RWPE1 (cell line): ENCODE data around the gene C1QTNF12.
A peak's percentile ranks its signal among the peaks of the same experiment; 100 is the strongest.

Experiments
- CTCF ChIA-PET: fragments of 350-600 bp; sonication (Branson Sonifier 250); formaldehyde crosslinking; extraction: SDS; loops from one replicate; lab custom pipeline; 2021; lab: Yijun Ruan, JAX
- POLR2A ChIA-PET: fragments of 400-600 bp; formaldehyde crosslinking; extraction: SDS; loops from one replicate; lab custom pipeline; 2020; ENCODE audit warnings: antibody characterized with exemption; ENCODE audit not compliant: low non-redundant PET; lab: Yijun Ruan, JAX
- DNase-seq: peaks from one replicate; pipeline ENCODE4 v3.0.0; 2012; ENCODE audit warnings: low spot score
- H3K27ac ChIP-seq: fragments of 450-650 bp; 2 replicates; pipeline ENCODE4 v1.5.1; 2017
- TF ChIP-seq, protein P1 (sequence below): fragments of 450-650 bp; conservative IDR thresholded peaks from 2 replicates; pipeline ENCODE4 v1.5.1; 2017; ENCODE audit warnings: low read depth, mild to moderate bottlenecking

The C1QTNF12 gene

DNA sequence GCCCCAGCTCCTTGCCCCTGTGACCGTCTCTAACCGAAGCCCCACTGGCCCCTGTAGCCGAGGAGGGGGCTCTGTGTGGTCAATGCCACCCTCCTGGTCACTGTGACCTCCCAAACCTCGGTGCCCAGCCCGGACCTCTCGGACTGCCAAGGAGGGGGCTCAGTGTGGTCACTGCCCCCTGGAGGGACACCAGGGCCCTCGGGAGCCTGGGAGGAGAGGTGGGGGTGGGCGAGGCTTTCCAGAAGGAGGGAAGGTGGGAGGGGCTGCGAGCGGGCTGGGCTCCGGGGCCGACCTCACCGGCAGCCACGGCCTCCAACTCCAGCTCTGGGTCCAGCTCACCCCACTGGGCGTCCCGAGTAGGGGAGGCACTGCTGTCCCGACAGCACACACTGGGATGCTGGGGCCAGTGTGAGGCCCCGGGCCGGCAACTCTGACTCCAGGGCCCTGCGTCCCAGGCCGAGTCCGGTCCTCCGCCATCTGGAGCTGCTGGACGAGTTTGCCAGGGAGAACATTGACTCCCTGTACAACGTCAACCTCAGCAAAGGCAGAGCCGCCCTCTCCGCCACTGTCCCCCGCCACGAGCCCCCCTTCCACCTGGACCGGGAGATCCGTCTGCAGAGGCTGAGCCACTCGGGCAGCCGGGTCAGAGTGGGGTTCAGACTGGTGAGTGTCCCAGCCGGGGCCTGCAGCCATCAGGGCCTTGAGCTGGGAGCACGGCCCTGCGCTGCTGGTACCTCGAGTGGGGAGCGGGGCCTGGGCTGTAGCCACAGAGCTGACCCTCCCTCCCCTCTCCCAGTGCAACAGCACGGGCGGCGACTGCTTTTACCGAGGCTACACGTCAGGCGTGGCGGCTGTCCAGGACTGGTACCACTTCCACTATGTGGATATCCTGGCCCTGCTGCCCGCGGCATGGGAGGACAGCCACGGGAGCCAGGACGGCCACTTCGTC, 40.1 kb upstream of the C1QTNF12 start:
- ChIA-PET POLR2A (no interaction called here), CTCF (no interaction called here)
- TF ChIP-seq, protein P1, sequence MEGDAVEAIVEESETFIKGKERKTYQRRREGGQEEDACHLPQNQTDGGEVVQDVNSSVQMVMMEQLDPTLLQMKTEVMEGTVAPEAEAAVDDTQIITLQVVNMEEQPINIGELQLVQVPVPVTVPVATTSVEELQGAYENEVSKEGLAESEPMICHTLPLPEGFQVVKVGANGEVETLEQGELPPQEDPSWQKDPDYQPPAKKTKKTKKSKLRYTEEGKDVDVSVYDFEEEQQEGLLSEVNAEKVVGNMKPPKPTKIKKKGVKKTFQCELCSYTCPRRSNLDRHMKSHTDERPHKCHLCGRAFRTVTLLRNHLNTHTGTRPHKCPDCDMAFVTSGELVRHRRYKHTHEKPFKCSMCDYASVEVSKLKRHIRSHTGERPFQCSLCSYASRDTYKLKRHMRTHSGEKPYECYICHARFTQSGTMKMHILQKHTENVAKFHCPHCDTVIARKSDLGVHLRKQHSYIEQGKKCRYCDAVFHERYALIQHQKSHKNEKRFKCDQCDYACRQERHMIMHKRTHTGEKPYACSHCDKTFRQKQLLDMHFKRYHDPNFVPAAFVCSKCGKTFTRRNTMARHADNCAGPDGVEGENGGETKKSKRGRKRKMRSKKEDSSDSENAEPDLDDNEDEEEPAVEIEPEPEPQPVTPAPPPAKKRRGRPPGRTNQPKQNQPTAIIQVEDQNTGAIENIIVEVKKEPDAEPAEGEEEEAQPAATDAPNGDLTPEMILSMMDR = no peak
- H3K27ac ChIP-seq = no peak overlapping the region
- DNase-seq = no peak

DNA sequence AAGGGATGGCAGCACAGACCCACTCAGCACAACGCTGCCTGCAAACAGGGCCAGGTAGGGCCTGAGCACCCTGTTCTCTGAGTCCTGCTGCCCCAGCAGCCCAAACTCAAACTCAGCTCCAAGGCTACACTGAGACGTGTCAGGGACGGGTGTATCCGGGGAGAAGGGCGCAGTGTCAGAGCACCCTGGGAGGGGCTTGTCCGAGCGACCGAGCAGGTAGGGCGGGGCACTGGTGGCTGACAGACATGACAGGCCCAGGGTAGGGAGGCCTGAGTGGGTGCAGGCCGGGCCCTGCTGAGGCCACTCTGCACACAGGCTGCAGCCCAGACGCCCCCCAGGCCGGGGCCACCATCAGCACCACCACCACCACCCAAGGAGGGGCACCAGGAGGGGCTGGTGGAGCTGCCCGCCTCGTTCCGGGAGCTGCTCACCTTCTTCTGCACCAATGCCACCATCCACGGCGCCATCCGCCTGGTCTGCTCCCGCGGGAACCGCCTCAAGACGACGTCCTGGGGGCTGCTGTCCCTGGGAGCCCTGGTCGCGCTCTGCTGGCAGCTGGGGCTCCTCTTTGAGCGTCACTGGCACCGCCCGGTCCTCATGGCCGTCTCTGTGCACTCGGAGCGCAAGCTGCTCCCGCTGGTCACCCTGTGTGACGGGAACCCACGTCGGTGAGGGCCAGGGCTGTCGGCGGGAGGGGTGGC, 39.2 kb upstream of the C1QTNF12 start:
- TF ChIP-seq, protein P1 = no peak
- DNase-seq = no peak
- no peak overlapping the region for H3K27ac ChIP-seq
- ChIA-PET POLR2A (interaction anchor here (0.5 kb wide), 1 partner anchor 12 kb away, joined by 4 read pairs; the partner anchor contains the start of gene UBE2J2), CTCF (no interaction called here)

DNA sequence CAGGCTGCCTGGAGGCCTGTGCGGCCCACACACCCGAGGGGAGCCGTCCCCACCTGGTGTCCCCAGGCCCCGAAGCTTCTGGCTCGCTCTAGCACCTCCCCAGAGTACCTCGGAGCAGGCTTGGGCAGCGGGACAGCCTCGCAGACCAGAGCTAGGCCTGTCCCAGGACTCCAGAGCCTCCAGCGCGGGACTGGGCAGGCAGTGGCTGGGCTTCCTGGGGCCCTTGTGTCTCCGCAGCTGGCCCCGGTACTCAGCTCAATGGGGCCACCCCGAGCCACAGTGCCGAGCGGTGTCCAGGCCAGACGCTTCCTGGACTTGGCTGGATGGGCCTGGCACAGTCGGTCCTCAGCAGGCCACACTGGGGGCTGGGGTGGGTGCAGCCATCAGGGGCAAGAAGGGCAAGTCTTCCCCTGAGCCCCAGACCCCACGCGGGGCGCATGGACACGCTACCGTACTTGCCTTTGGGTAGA, 38.6 kb upstream of the C1QTNF12 start:
- TF ChIP-seq, protein P1 = no peak
- ChIA-PET POLR2A (interaction anchor here (0.5 kb wide), 1 partner anchor 12 kb away, joined by 4 read pairs; the partner anchor contains the start of gene UBE2J2), CTCF (no interaction called here)
- no peak for DNase-seq
- 0 out of 2 replicates have a peak overlapping the region, but pooled peaks have one; percentile 3 for H3K27ac ChIP-seq

DNA sequence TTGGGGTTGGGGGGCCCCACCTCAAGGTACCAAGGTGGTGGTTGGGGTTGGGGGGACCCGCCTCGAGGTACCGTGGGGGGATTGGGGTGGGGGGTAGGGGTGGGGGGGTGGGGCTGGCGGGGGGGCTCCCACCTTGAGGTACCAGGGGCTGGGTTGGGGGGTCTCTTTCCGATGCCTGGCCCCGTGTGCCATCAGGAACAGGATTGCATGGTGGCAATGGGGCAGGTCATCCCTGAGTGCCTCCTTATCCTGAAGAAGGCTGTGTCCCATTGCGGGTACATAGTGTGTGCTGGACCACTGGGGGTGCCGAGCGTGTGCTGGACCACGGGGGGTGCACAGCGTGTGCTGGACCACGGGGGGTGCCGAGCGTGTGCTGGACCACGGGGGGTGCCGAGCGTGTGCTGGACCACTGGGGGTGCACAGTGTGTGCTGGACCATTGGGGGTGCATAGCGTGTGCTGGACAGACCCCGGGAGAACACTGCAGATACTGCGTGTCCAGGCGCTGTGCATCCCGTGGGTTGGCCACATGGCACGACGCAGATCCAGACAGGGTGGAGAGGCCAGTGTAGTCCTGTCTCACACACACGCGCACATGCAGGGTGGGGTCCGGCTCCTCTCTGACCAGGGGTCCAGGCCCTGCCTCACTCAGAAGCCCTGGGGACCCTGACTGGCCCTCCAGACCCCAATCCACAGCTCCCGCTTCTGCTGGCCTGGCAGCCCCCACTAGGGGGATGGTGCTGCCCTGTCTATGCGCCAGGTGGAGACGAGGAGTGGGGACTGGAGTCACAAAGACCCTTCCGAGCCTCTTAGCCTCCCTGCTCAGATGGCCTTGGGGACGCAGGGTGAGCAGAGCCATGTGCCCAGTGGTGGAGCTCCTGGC, 37.9 kb upstream of the C1QTNF12 start:
- no peak for DNase-seq
- TF ChIP-seq, protein P1 = no peak
- H3K27ac ChIP-seq = 0 out of 2 replicates have a peak overlapping the region, but pooled peaks have one; percentile 3
- ChIA-PET CTCF (no interaction called here), POLR2A (no interaction called here)

DNA sequence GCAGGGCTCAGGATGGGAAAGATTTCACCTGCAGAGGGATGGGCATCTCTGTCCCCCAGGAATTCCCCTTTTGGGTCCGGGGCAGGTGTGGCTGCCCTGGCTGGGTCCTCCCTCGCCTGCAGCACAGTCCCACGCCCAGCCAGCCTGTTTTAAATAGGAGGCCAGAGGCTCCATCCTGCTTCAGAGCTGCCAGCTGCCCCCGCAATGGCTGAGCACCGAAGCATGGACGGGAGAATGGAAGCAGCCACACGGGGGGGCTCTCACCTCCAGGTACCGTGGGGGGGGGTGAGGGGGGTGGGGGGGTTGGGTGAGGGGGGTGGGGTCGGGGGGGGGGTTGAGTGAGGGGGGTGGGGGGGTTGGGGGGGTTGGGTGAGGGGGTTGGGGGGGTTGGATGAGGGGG, 37.3 kb upstream of the C1QTNF12 start:
- CTCF ChIA-PET = no interaction called here
- POLR2A ChIA-PET = no interaction called here
- TF ChIP-seq, protein P1 = no peak
- peak overlapping the region; percentile 43 for H3K27ac ChIP-seq
- peak; percentile 71 for DNase-seq
